NCI-H1417 treated with DMSO at 0.1 percent for 48 hours (cell line): Measurements from ENCODE around the gene ABHD3.
A peak's percentile ranks its signal among the peaks of the same experiment; 100 is the strongest.
"Not testable (repeated sequence)": the region's sequence is repeated elsewhere in the genome, so short reads cannot be mapped to it uniquely, and the experiment has no call there.

Experiments
- DNase-seq: peaks from one replicate; lab custom pipeline; 2025; lab: John Stamatoyannopoulos, UW

ABHD3 gene

DNA sequence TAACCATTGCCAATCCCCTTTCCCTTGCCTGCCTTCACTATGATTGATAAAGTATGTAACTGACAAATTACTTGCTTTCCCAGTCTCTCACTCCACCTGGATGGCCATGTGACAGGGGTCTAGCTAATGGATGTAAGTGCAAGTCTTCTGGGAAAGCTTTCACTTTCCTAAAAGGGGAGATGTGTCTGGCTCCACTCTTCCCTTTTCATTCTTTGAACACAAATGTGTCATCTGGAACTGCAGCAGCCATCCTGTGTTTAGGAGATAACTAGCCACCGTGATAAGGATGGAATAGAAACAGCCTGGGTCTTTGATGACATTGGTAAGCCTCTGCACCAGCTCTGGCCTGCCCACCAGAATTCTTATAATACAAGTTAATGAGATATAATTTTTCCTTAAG, 54.3 kb downstream of the ABHD3 start:
- no peak for DNase-seq

DNA sequence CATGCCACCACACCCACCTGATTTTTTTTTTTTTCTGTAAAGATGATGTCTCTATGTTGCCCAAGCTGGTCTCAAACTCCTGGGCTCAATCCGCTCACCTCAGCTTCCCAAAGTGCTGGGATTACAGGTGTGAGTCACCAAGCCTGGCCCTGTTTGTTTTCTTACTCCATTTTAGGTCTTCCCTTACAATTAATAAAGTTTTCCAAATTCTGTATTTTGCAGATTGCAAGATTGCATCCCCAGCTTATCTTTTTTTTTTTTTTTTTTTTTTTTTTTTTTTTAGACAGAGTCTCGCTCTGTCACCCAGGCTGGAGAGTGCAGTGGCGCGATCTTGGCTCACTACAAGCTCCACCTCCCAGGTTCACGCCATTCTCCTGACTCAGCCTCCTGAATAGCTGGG, 64.2 kb downstream of the ABHD3 start:
- not testable (repeated sequence) for DNase-seq

DNA sequence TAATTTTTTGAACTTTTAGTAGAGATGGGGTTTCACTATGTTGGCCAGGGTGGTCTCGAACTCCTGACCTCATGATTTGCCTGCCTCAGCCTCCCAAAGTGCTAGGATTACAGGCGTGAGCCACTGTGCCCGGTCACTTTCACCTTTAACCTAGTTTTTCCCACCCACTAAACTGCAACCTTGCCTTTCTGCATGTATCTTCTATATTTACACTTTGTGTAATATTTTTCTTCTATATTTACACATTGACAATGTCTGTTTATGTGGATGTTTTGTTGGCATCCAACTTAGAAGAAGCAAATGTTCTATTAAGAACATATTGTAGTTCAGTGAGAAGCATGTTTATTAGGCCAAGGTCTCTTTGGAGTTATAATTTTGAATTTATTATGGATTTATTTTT, 65.8 kb downstream of the ABHD3 start:
- no peak for DNase-seq

DNA sequence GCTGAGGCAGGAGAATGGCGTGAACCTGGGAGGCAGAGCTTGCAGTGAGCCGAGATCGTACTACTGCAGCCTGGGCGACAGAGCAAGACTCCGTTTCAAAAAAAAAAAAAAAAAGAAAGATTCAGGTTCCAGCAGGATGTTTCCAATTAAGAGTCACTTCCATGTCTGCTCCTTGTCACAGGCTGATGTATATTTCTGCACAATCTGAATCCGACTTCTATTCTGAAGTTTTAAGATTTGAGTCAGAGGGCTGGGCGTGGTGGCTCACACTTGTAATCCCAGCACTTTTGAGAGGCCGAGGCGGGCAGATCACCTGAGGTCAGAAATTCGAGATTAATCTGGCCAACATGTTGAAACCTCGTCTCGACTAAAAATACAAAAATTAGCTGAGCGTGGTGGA, 67.8 kb downstream of the ABHD3 start:
- DNase-seq = no peak

DNA sequence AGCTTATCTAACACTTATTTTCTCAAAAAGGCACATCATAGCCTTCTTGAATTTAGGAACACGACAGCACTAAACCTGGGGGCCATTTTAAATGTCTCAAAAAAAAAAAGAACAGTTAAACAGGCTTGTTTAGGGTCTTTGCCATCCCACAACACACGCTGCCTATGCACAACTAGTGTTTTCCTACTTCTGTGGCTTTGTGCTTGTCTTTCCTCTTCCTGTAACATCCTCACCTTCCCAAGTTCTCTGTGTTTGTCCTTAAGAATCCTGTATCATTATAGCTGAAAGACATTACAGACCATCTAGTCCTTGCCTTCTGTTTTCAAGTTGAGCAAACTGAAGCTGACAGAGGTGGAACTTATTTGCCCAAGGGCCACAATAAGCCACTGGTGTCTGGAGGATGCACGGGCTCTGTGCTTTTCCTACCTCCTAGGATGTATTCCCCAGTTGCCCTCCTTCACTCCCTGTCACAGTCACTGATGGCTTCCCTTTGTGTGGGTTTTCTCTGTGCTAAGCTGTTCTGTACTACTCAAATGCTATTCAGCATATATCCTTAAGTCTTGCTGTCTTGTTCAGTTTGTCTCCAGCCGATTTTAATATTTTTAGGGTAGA, 69.9 kb downstream of the ABHD3 start:
- DNase-seq = no peak

DNA sequence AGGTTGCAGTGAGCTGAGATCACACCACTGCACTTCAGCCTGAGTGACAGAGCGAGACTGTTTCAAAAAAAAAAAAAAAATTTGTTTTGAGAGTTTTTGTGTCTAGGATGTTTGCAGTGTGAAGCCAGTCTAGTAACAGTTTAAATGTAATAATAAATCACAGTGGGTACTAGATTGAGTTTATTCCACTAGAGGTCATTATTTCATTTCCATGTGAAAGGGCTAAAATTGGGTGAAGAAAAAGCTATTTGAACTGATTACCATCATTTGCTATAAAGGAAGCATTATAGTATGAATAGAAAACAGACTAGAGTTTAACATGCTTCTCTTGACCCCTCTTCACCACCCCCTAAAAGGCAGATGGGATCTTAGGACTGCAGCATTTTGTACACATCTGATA, 72.2 kb downstream of the ABHD3 start:
- no peak for DNase-seq

DNA sequence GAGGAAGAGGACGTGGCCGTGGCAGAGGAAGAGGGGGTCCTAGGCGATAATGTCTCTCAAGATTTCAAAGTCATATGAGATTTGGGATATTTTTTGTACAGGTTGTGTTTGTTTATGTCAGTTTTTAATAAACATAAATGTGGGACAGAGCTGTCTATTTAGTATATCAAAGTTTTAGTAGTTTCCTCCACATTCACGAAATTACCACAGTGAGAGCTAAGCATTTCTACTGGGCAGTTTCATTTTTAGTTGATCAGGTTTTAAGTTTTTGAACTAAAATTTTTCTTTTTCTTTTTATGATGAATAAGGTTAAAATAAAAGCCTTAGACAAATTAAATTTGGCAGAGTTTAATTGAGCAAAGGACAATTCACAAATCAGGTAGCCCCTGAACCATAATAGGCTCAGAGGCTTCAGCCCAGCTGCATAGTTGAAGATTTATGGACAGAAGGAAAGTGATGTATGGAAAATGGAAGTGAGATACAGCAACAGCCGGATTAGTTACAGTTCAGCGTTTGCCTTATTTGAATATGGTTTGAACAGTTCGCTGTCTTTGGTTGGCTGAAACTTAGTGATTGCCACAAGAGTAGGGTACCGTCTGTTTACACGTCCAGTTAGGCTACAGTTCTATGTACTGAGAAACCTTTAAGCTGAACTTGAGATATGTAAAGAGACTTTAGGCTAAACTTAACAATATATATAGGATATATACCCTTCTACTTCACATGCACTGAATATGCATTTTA, 75.3 kb downstream of the ABHD3 start:
- no peak for DNase-seq

DNA sequence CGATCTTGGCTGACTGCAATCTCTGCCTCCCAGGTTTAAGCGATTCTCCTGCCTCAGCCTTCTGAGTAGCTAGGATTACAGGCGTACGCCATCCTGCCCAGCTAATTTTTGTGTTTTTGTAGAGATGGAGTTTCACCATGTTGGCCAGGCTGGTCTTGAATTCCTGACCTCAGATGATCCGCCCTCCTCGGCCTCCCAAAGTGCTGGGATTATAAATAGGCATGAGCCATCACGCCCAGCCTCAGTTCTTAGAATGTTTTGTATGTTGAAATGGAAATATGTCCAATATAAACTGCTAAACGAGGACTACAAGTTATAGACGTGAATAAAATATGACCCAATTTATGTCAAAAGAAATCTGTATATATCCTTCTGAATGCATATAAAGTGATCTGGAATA, 82.9 kb downstream of the ABHD3 start:
- not testable (repeated sequence) for DNase-seq

DNA sequence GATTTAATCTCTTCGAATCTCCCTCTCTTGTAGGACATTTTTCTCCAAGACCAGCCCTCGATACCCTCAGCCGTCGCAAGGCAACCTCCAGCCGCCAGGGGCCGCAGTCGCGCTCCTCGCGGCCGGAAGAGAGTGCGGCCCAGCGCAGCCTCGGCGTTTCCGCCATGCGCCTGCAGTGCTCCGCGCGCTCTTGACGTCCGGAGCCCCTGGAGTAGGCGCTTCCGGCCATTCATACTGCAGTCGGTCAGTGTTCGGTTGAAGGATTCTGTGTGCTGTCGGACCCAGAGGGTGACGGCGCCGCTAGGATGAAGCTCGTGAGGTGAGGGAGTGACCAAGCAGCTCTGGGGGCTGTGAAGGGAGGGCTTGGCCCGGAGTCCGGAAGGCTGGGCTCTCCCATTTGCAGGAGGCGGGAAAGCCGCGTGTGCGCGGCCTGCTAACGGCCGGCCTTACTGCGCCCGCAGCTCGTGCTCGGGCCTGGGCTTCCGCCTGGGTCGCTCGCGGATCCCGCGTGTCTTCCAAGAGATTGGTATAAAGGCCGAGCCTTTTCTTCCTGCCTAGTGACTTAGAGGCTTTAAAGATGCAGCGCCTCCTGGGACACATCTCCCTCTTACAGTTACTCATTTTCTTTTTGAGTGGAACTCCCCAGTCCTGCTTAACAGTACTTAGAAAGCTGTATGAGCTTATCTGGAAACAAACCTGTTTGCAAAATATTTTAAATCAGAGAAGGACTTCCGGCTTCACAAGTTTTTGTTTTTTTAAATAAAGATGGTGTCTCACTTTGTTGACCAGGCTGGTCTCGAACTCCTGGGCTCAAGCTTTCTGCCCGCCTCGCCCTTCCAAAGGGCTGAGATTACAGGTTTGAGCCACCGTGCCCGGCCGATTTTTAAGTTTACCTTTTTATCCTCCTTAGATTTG, 92.2 kb downstream of the ABHD3 start, which contains the start of gene SNRPD1:
SNRPD1 (plus strand) TSS at position 190 of the 915 bp plus-strand sequence; CDS start at position 306, 116 bp downstream.
- peak; percentile 71 for DNase-seq

DNA sequence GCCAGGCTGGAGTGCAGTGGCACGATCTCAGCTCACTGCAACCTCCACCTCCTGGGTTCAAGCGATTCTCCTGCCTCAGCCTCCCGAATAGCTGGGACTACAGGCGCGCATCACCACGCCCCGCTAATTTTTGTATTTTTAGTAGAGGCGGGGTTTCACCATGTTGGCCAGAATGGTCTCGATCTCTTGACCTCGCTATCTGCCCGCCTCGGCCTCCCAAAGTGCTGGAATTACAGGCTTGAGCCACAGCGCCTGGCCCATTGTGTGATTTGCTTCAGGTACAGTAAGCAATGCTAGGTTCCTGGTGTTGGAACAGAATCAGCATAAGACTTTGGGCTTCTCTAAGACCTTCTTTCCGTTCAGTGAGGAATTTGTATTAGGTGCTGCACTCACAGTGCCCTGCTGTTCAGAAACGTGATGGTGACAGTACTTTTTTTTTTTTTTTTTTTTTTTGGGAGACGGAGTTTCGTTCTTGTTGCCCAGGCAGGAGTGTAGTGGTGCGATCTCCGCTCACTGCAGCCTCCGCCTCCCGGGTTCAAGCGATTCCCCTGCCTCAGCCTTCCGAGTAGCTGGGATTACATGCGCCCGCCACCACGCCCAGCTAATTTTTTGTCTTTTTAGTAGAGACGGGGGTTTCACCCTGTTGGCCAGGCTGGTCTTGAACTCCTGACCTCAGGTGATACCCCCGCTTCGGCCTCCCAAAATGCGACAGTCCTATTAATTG, 93.0 kb downstream of the ABHD3 start:
- not testable (repeated sequence) for DNase-seq

DNA sequence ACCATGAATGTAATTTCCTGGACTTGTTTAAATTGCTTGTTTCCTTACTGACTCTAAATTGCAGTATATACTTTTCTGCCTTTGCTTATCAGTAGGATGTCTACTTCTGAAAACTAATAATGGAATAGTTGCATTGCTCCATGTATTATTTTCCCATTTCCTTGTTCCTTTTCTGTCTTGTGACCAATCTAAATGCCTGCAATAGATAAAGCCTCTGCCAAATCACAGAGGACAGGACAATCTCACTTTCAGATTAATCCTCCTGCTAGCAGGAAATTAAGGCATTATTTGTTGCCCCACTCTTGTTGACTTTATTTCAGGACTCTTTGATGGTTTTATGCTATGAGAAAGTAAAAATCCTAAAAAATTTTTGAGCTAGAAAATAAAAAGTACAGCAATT, 99.4 kb downstream of the ABHD3 start:
- DNase-seq = no peak

DNA sequence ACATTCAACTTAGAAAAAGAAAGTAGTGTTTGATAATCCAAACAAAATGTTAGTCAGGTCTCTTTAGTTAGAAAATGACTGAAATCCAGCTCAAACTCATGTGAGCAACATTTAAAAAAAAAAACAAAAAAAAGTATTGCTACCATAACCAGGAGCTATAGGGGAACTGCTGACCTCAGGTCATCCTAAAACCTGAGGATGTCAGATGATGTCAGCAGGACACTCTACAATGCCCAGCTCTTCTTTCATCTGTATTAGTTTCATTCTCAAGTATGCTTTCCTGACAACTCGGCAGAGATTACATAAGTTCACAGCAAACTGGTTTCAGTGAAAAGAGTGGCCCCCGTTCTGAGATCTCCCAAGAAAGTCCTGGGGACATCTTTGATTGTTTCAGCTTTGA, 99.9 kb downstream of the ABHD3 start:
- no peak for DNase-seq

DNA sequence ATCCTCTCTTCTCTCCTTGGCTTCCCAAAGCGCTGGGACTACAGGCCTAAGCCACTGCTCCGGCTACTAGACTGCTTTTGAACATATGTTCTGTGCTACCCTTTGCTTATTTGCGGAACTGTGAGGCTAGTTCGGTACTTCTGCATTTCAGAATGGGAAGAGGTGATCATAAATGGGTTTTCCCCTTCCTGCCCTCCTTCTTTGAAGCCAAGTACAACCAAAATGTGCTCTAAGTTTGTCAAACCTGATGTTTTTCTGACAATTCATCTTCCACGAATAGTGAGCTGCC, 102.3 kb downstream of the ABHD3 start:
- DNase-seq = no peak
